Cardiac septum (tissue), 1 donor: ENCODE data around the gene JARID2. TPM values are rescaled to one million over a fixed set of nuclear protein-coding genes. Genes with fewer than 3 reads are reported as not detected.
"Not testable (repeated sequence)": the region's sequence is repeated elsewhere in the genome, so short reads cannot be mapped to it uniquely, and the experiment has no call there.

ENCODE experiments used
- DNase-seq: peaks from one replicate; pipeline ENCODE4 v3.0.0-alpha.2; 2020; ENCODE audit warnings: low spot score
- intact Hi-C: fragments of 100-400 bp; cut with DNase I; formaldehyde crosslinking; loops from one replicate; pipeline ENCODE4 v1.14.0; 2022
- total RNA-seq: library from RNA; stranded (reverse); fragmentation: NEBNext Ultra II Directional; extraction: Animal tissue kit (Norgen Biotek cat#: 25700); gene quantifications from one replicate; pipeline ENCODE4 v1.2.1, GENCODE V29; 2021
- donor health status: DM: no; HTN: no; CAD: no.

Gene JARID2
- total RNA-seq, 1 donor from 2014 or later: 4.5 TPM

GRCh38 chr6:15282334-15282733 is 36.5 kb downstream of the JARID2 start:
- intact Hi-C loops: no loop called here
- DNase-seq: no peak

DNA sequence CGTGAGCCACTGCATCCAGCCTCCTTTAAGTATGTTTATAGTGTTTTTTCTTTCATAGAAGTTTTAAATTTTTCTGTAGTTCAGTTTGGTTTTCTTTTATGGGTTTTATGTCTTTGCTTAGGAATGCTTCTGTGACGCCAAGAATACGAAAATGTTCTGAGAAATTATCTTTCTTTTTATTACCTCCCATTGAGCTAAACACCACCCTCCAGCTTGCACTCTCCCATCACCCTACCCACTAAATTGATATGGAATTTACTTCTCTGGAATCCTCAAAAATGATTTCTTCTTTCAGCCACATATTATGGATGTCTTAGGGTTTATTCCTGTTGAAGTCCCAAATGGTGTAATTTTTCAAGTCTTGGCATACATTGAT is 38.1 kb downstream of the JARID2 start:
- no peak for DNase-seq
- intact Hi-C loops: no loop called here

GRCh38 chr6:15284743-15285142 is 38.9 kb downstream of the JARID2 start:
- no peak for DNase-seq
- intact Hi-C loops: no loop called here

GRCh38 chr6:15285682-15286294 is 39.9 kb downstream of the JARID2 start:
- intact Hi-C loops: no loop called here
- DNase-seq: no peak

DNA sequence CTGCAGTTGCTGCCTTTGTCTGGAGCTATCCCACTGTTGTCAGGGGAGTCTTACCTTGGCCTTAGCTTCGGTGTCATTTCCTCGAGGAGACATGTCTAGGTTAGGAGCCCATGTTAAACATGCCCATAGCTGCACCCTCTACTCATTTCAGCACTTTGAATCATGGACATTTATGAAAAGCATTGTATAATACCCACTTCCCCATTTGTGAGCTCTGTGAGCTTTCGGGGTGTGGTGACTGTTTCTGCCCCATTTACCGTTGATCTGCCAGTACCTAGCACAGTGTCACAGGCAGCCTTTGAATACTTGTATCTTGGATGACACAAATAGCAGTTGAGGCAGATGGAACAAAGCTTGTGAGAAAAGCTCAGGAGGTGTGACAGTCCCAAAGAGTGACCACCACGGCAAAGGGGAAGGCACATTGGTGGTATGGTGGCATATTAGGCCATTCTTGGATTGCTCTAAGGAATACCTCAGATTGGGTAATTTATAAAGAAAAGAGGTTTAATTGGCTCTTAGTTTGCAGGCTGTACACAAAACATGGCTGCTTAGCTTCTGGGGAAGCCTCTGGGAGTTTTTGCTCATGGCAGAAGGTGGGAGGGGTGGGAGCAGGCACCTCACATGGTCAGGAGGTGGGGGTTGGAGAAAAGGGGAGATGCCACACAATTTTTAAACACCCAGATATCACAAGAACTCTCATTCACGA is 42.0 kb downstream of the JARID2 start:
- intact Hi-C loops: no loop called here
- DNase-seq: no peak

DNA sequence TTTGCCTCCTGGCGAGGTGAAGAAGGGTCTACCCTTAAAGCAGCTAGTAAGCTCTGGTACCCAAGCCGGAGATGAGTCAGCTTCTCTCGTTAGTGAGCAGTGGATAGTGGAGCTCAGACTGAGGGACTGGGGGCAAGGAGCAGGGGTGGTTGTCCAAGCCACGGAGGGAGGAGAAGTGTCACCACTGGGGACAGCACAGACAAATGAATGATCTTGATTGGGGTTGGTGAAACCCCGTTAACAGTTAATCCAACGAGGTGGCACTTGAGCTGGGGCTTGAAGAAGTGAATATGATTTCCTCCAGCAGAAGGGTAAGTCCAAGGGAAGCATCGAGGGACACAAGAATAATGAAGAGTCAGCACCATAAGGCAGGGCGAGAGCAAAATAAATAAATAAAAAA is 43.0 kb downstream of the JARID2 start:
- DNase-seq: no peak
- intact Hi-C loops: no loop called here

DNA sequence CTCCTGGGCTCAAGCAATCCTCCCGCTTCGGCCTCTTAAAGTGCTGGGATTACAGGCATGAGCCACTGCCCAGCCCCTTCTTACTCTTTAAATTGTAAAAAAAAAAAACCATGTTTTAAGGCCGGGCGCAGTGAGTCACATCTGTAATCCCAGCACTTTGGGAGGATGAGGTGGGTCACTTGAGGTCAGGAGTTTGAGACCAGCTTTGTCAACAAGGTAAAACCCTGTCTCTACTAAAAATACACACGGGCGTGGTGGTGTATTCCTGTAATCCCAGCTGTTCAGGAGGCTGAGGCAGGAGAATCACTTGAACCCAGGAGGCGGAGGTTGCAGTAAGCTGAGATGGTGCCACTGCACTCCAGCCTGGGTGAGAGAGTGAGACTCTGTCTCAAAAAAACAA is 43.6 kb downstream of the JARID2 start:
- DNase-seq, intact Hi-C loops: not testable (repeated sequence)

DNA sequence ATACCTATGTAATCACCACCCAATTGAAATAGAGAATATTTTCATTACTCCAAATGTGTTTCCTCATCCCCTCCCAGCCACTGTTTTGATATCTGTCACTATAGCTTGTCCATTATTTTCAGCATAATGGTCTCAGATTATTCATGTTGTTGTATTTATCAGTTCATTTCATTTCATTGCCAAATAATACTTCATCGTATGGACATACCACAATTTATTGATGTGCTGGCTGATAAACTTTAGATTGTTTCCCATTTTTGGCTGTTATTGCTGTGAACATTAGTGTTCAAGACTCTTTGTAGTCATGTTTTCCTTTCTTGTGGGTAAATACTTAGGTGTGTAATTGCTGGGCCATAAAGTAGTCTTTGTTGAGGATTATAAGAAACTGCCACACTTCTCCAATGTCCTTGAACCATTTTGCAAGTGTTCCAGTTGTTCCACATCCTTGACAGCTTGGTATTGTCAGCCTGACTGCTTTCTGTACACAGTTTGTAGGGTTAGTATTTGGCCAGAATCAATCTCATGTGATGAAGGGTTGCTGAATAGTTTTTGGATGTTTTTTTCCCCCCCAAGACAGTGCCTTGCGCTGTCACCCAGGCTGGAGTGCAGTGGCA is 44.3 kb downstream of the JARID2 start:
- DNase-seq: no peak
- intact Hi-C loops: no loop called here

- DNase-seq: no peak
- intact Hi-C loops: no loop called here
Measured at GRCh38 chr6:15290962-15291704, 45.3 kb downstream of the JARID2 start.

DNA sequence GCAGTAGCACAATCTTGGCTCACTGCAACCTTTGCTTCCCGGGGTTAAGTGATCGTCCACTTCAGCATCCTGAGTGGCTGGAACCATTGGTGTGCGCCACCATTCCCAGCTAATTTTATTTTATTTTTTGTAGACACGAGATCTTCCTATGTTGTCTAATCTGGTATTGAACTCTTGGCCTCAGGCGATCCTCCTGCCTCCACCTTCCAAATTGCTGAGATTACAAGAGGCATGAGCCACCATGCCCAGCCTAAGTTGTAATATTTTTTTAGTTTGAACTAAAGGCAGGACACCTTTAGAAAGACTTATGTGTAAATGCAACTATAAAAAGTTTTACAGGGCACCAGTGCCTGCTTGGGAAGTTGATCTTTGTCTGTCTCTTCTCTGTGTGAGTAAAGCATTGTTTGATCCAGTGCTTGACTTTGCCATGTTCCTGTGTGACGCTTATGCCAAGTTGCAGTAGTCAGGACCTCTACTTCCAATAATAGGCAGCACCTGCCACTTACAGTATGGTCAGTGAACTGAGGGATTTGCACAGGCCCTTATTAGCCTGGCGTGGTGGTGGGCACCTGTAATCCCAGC is 46.9 kb downstream of the JARID2 start:
- intact Hi-C loops: no loop called here
- DNase-seq: no peak

GRCh38 chr6:15293674-15294073 is 47.8 kb downstream of the JARID2 start:
- intact Hi-C loops: no loop called here
- no peak for DNase-seq

- intact Hi-C loops: no loop called here
Measured at GRCh38 chr6:15294504-15294903, 48.6 kb downstream of the JARID2 start.

GRCh38 chr6:15296249-15296648 is 50.4 kb downstream of the JARID2 start:
- intact Hi-C loops: no loop called here
- no peak for DNase-seq

More at GRCh38 chr6:15294504-15294903, 48.6 kb downstream of the JARID2 start:
- DNase-seq: no peak

DNA sequence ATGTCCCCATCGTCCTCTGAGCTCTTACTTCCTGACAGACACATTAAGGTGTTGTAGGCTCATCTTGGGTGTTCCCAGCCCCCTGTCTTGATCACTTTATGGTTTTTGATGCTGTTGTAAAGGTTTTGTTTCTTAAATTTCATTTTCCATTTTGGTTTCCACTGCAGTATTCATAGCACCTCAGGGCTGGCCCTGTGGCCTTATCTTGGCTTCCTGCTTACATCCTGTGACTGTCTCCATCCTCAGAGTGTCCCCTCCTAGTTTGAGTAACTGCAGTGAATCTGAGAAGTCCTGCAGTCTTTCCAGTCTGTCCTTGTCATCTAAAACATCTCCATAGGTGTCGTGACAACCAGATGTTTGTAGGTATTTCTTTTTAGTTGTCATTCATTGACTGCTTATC is 50.9 kb downstream of the JARID2 start:
- intact Hi-C loops: no loop called here
- DNase-seq: no peak

DNA sequence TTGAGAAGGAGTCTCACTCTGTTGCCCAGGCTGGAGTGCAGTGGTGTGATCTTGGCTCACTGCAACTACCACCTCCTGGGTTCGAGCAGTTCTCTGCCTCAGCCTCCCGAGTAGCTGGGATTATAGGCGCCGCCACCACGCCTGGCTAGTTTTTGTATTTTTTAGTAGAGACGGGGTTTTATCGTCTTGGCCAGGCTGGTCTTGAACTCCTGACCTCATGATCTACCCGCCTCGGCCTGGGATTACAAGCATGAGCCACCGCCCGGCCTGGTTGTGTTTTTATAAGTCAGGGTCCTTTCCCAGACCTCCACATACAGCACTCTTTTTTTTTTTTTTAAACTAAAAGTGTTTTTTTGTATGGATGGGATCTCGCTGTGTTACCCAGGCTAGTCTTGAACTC is 51.3 kb downstream of the JARID2 start:
- DNase-seq, intact Hi-C loops: not testable (repeated sequence)

DNA sequence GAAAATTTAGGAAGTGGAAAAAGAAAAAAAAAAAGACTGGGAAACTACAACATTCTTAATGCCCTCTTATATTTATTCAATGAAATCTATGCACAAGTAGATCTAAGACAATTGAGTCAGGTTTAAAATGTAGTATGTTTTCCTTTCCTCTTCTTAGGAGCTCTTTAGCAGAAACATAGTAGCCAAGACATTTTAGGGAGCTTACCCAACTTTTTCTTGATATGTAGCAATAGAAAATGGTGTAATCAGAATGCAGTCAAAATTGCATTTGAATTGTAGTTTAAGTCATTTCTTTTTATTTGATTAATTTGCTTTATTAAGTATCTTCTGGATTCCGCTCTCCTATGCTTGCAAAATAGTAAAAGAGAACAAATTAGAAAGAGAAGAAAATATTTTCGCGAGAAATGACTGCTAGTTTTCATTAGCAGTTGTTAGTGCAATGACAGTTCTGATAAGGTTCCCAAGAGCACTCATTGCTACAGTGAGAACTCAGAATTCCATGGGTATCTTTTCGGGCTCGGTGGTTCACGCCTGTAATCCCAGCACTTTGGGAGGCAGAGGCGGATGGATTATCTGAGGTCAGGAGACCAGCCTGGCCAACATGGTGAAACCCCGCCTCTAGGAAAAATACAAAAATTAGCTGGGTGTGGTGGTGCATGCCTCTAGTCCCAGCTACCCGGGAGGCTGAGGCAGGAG is 52.2 kb downstream of the JARID2 start:
- no peak for DNase-seq
- intact Hi-C loops: no loop called here

DNA sequence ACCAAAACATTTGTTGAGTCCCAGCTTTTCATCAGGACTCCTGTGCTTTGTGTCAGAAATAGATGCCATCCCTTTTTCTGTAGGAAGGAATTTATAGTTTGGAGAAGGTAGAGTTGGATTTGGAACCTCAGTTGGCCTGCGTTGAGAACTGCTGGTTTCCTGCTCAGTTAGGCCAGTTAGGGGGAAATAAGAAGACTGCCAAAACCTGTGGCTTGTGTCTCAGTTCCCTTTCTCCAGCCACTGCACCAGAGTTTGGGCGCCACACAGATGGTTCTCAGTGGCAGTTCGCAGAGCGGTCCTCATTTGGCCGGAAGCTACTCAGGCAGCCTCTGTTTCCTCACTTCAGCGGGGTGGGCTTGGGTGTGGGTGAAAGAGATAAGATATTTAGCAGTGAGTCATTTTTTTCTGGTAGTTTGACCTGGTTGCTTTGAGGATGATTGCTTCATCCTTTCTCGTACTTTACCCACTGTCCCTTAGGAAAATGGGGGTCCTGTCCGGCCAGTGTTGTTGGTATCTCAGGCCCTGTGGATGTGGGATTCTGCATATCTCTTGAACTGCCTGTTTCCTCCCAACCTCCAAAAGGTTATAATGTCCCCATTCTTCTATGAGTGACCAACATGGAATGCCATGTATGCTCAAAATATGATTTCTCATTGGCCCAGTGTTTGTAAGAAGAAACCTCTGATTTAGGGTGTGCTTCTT is 53.7 kb downstream of the JARID2 start:
- peak; percentile 80 for DNase-seq
- intact Hi-C loops: no loop called here

GRCh38 chr6:15301179-15302006 is 55.5 kb downstream of the JARID2 start:
- no peak for DNase-seq
- intact Hi-C loops: no loop called here
